ENCODE data around the gene RHBDD3.

GRCh38 chr22:29292379-29292778 lies 24.6 kb upstream of the RHBDD3 start:
- no peak for TF ChIP-seq EZH2 (IDR thresholded peaks at IDR 0.05; ENCODE audit: insufficient read depth, poor library complexity, severe bottlenecking)
- TF ChIP-seq EZH2phosphoT487 (IDR thresholded peaks at IDR 0.05; ENCODE audit: insufficient read depth, low read depth): no peak

Data from GM23248 (cell line).